ENCODE measurements around the gene CCDC167. TPM values are rescaled to one million over a fixed set of nuclear protein-coding genes. Genes with fewer than 3 reads are reported as not detected.

CCDC167 gene
- total and polyA plus RNA-seq, 2 of the 8 experiments (the other 6 are each of a cell fraction or from before 2014, with no cell fraction given), result 11.0 to 26.5 TPM

- Histone ChIP-seq H3K36me3 (ENCODE audit: control insufficient read depth in 2 of 4, insufficient read depth in 4 of 4, low read length in 3 of 4) (peaks cover 6 to 26% (median 24%) of the 10 kb centered on the region in 4 experiments; a peak in 7 of 8 replicates), H3K14ac (ENCODE audit: insufficient read length) (no peak overlapping the region), H3K4me2 (ENCODE audit: insufficient read depth in 1 of 2, low read depth in 2 of 2, low read length in 2 of 2) (no peak overlapping the region), H3K79me2 (ENCODE audit: control insufficient read depth in 1 of 2, insufficient read depth in 2 of 2, low read length in 2 of 2) (no peaks in the 10 kb centered on the region), H3K4me1 (replicated peaks in 1 of 4; ENCODE audit: control insufficient read depth in 3 of 4, insufficient read depth in 4 of 4, low read length in 3 of 4) (peaks cover 0 to 6% (median 0%) of the 10 kb centered on the region in 4 experiments; a peak in 3 of 7 replicates), H3K23ac (ENCODE audit: insufficient read length) (no peak overlapping the region), H3K79me1 (ENCODE audit: low read depth, low read length) (no peaks in the 10 kb centered on the region), H2AK5ac (ENCODE audit: low read depth, low read length) (no peak overlapping the region), H2BK15ac (ENCODE audit: low read length) (no peak overlapping the region), H2BK120ac (replicated peaks; ENCODE audit: low read depth, low read length) (no peak overlapping the region), H2BK12ac (ENCODE audit: low read depth, low read length) (no peak overlapping the region), H2BK20ac (ENCODE audit: low read length) (no peak overlapping the region), H2AFZ (ENCODE audit: low read length) (no peak overlapping the region), H3K27ac (ENCODE audit: low read depth, low read length) (no peak overlapping the region), H3K18ac (ENCODE audit: extremely low read depth, low read length) (no peak overlapping the region), H4K5ac (ENCODE audit: insufficient read length, low read depth, low read length) (no peak overlapping the region), H3K4ac (replicated peaks; ENCODE audit: insufficient read length, low read depth, low read length) (no peak overlapping the region), H3K56ac (replicated peaks; ENCODE audit: insufficient read length, low read depth, low read length) (no peak overlapping the region), H4K91ac (replicated peaks; ENCODE audit: insufficient read length, low read length) (no peak overlapping the region), H3K4me3 (ENCODE audit: extremely low read depth in 1 of 4, insufficient read depth in 2 of 4, low read depth in 3 of 4, low read length in 4 of 4) (no peak overlapping the region), H3K27me3 (replicated peaks in 1 of 4; ENCODE audit: control insufficient read depth in 3 of 4, extremely low read depth in 1 of 4, insufficient read depth in 3 of 4, low read length in 3 of 4) (no peaks in the 10 kb centered on the region), H3K9me3 (ENCODE audit: insufficient read depth in 2 of 2, low read depth in 1 of 2, low read length in 1 of 2) (no peaks in the 10 kb centered on the region), H2BK5ac (ENCODE audit: low read depth, low read length) (no peak overlapping the region), H3K23me2 (ENCODE audit: low read depth, low read length) (no peaks in the 10 kb centered on the region), H3K9ac (replicated peaks in 1 of 4; ENCODE audit: extremely low read depth in 1 of 4, low read depth in 3 of 4, low read length in 3 of 4) (no peak overlapping the region), H4K20me1 (replicated peaks in 1 of 2; ENCODE audit: control insufficient read depth in 1 of 2, insufficient read depth in 2 of 2, low read length in 2 of 2) (peaks cover 0 to 2% of the 10 kb centered on the region in 2 experiments), H4K8ac (ENCODE audit: extremely low read depth, insufficient read depth, low read length) (no peak overlapping the region)
- FAIRE-seq (no peak), DNase-seq (ENCODE audit: low read depth in 1 of 2, low spot score in 2 of 2) (no peak)
- POLR2A ChIA-PET (ENCODE audit: partially characterized antibody), result no interaction called here
- TF ChIP-seq CTCF (IDR thresholded peaks at IDR 0.05; ENCODE audit: control extremely low read depth in 1 of 3, insufficient read depth in 1 of 3, low read depth in 1 of 3, low read length in 3 of 3) (no peak), RAD21 (IDR thresholded peaks at IDR 0.05 in 1 of 2, conservative IDR thresholded peaks at IDR 0.05 in 1 of 2; ENCODE audit: low read depth in 2 of 2, low read length in 2 of 2) (no peak), CEBPB (IDR thresholded peaks at IDR 0.05; ENCODE audit: low read depth, low read length) (no peak), CBX8 (IDR thresholded peaks at IDR 0.05; ENCODE audit: borderline replicate concordance, low read depth, low read length) (no peak), SIX5 (IDR thresholded peaks at IDR 0.05; ENCODE audit: low read depth, low read length) (no peak), SP1 (IDR thresholded peaks at IDR 0.05; ENCODE audit: low read depth, low read length) (no peak), SUZ12 (IDR thresholded peaks at IDR 0.05; ENCODE audit: low read length) (no peak), FOSL1 (IDR thresholded peaks at IDR 0.05; ENCODE audit: insufficient read depth, low read depth, low read length) (no peak)
- CTCF ChIA-PET (ENCODE audit: partially characterized antibody), result interaction anchor here (1.0 to 1.6 kb wide), 3 partner anchors 10 to 104 kb away, joined by 3 to 4 read pairs (median 3); no protein-coding TSS in a partner anchor
Observed at GRCh38 chr6:37463110-37463509, 36.6 kb downstream of the CCDC167 start.
